ENCODE data around the gene MEAF6. TPM values are rescaled to one million over a fixed set of nuclear protein-coding genes. Genes with fewer than 3 reads are reported as not detected.
A peak's percentile ranks its signal among the peaks of the same experiment; 100 is the strongest.

Gene MEAF6
- total and polyA plus RNA-seq, 2 donors (not counting 3 experiments of a cell fraction or from before 2014, with no cell fraction given): 28.0 to 62.5 TPM

DNA sequence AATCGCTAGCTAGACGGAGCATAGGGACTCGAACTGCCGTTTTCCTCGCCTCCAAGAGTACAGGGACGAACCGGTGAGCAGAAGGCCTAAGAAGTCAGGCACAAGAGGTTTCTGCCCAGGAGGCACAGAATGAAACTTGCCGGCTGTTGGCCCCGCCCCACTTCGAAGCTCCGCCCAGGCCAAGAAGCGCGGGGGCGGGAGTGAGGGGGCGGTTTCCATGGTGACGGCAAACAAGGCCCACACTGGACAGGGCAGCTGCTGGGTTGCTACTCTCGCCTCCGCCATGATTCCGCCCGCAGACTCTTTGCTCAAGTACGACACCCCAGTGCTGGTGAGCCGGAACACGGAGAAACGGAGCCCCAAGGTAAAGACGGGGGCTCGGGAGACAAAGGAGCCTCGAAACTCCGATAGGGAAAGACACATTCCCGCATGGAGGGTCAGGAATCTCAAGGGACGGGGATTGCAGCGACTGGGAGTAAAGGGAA, 42.2 kb upstream of the MEAF6 start, which contains the start of gene DNALI1:
TSS of gene DNALI1 (plus strand) at position 229 of the 485 bp plus-strand sequence. CDS start at position 284, 55 bp downstream.
- ChIA-PET CTCF (interaction anchor here (0.6 to 1.9 kb wide), 10 partner anchors 19 to 455 kb away, joined by 3 to 10 read pairs (median 4); partner anchors contain the start of genes CDCA8 and MEAF6), POLR2A (no interaction called here)
- peak; percentile 93 for DNase-seq (ENCODE audit: low read depth, low spot score)
- H3K79me2 ChIP-seq (ENCODE audit: control insufficient read depth, insufficient read depth, low read length): peaks cover 22% of the 10 kb centered on the region
- no peaks in the 10 kb centered on the region for H3K36me3 ChIP-seq (ENCODE audit: control insufficient read depth in 2 of 2, extremely low read depth in 1 of 2, insufficient read depth in 2 of 2, low read length in 2 of 2)
- peak within 1 kb of the TSS; percentile 96 for H2AFZ ChIP-seq (ENCODE audit: low read depth, low read length)
- H3K27ac ChIP-seq (ENCODE audit: insufficient read depth, low read depth, low read length): no peak within 1 kb of the TSS
- FAIRE-seq: peak; percentile 96
- peaks cover 14% of the 10 kb centered on the region for H3K4me1 ChIP-seq (ENCODE audit: control insufficient read depth, extremely low read depth, insufficient read depth, low read length)
- peak within 1 kb of the TSS; percentile 71 for H3K4me2 ChIP-seq (ENCODE audit: insufficient read depth, low read length)
- no peaks in the 10 kb centered on the region for H3K9me1 ChIP-seq (replicated peaks; ENCODE audit: control insufficient read depth, extremely low read depth, insufficient read depth, low read length)
- no TSS peak for BruUV-seq (replicated peaks)
- no peaks in the 10 kb centered on the region for H4K20me1 ChIP-seq (replicated peaks; ENCODE audit: control insufficient read depth, extremely low read depth, insufficient read depth, low read length)
- no peaks in the 10 kb centered on the region for H3K9me3 ChIP-seq (replicated peaks; ENCODE audit: control insufficient read depth, insufficient read depth, low read length)
- H3K9ac ChIP-seq (replicated peaks; ENCODE audit: extremely low read depth, insufficient read depth, low read length): peak within 1 kb of the TSS; percentile 44
- H3K4me3 ChIP-seq (replicated peaks in 1 of 3; ENCODE audit: insufficient read depth in 1 of 3, low read depth in 1 of 3, low read length in 3 of 3): peak within 1 kb of the TSS in 2 of 3 experiments; percentile 26 to 27
- intact Hi-C loops (cut with micrococcal nuclease) (loop anchor here (2.0 kb wide), 2 partner anchors 134 to 252 kb away; partner anchors contain the start of gene YRDC), dilution Hi-C loops (cut with MboI; ENCODE audit: extremely low pct_ligation_motif_present, low sequenced_read_pairs) (no loop called here)
- no peaks in the 10 kb centered on the region for H3K27me3 ChIP-seq (ENCODE audit: control insufficient read depth in 2 of 2, insufficient read depth in 2 of 2, low read length in 2 of 2)
- TF ChIP-seq MYC (IDR thresholded peaks at IDR 0.05; ENCODE audit: low read depth, low read length): no peak
- TF ChIP-seq FOS (IDR thresholded peaks at IDR 0.05; ENCODE audit: borderline replicate concordance, insufficient read depth, low read length): no peak
- TF ChIP-seq MAX (IDR thresholded peaks at IDR 0.05; ENCODE audit: insufficient read depth, insufficient read length): peak; percentile 60
- no peak for TF ChIP-seq EZH2 (IDR thresholded peaks at IDR 0.05; ENCODE audit: borderline replicate concordance, low read depth, low read length, severe bottlenecking)
- TF ChIP-seq POLR2A (IDR thresholded peaks at IDR 0.05; ENCODE audit: low read depth, low read length): no peak
- no peak for TF ChIP-seq GATA2 (IDR thresholded peaks at IDR 0.05; ENCODE audit: insufficient read depth, insufficient read length, low read depth, low read length)

All from endothelial cell of umbilical vein (primary cell).